ENCODE results near the gene CSGALNACT2. TPM values are rescaled to one million over a fixed set of nuclear protein-coding genes. Genes with fewer than 3 reads are reported as not detected.

Gene CSGALNACT2
- 12.9 and 14.9 TPM in 2 replicates for total RNA-seq

GRCh38 chr10:43138021-43138756 is at the start of gene CSGALNACT2:
Gene CSGALNACT2 (plus strand): TSS chr10:43138445. CDS start chr10:43155150, 16,705 bp downstream.

Other genes with a start within 250 kb of the CSGALNACT2 start
- 0.07 and 0.94 TPM in 2 replicates for gene RET, start 61.4 kb upstream of the CSGALNACT2 start, total RNA-seq
- gene RASGEF1A, start 128.6 kb downstream of the CSGALNACT2 start, total RNA-seq = 0.05 and 0.07 TPM in 2 replicates
- not detected in 2 replicates for gene FXYD4, start 233.2 kb downstream of the CSGALNACT2 start, total RNA-seq

Data from mammary microvascular endothelial cell (primary cell).